Endothelial cell of umbilical vein (primary cell): ENCODE measurements around the gene WDR27. TPM values are rescaled to one million over a fixed set of nuclear protein-coding genes. Genes with fewer than 3 reads are reported as not detected.

ENCODE experiments used
- BruUV-seq: library from RNA; stranded (reverse); fragments of 400-500 nt; replicated peaks from 2 replicates; lab custom pipeline; 2021; lab: Mats Ljungman, UMichigan
- CTCF ChIA-PET: fragments of 300-600, 350-600 bp; sonication (Branson Sonifier 250); formaldehyde crosslinking; loops from one replicate; lab custom pipeline; 2021; ENCODE audit warnings: antibody characterized with exemption, inconsistent platforms; lab: Charles Lee
- POLR2A ChIA-PET: fragments of 300-600, 350-600 bp; sonication (Branson Sonifier 250); formaldehyde crosslinking; loops from one replicate; lab custom pipeline; 2021; ENCODE audit warnings: antibody characterized with exemption, inconsistent platforms; lab: Charles Lee
- DNase-seq: peaks from one replicate; pipeline ENCODE4 v3.0.0-alpha.2; 2011; ENCODE audit warnings: low read depth, low spot score
- FAIRE-seq: peaks from 2 replicates; lab custom pipeline; 2011; peaks lifted over from hg19 to GRCh38; lab: Jason Lieb, UNC
- H2AFZ ChIP-seq: 2 replicates; pipeline ENCODE4 v1.6.0; 2012; ENCODE audit warnings: low read depth, low read length, control low read depth, inconsistent platforms
- H3K27ac ChIP-seq: 2 replicates; pipeline ENCODE4 v1.5.1; 2011; ENCODE audit warnings: low read depth, mild to moderate bottlenecking, control low read depth, low read length, moderate library complexity; ENCODE audit not compliant: insufficient read depth
- H3K27me3 ChIP-seq, 2 experiments: 2 replicates each; pipeline versions ENCODE4 v1.6.0 to v1.6.1; 2011; ENCODE audit warnings: low read length in 2 of 2, mixed read lengths in 1 of 2; ENCODE audit not compliant: control insufficient read depth in 2 of 2, insufficient read depth in 2 of 2
- H3K36me3 ChIP-seq, 2 experiments: 2 replicates in 1 of 2; 3 replicates in 1 of 2; pipeline ENCODE4 v1.5.1; 2011; ENCODE audit warnings: low read length in 2 of 2, mild to moderate bottlenecking in 1 of 2, moderate library complexity in 1 of 2; ENCODE audit not compliant: control insufficient read depth in 2 of 2, insufficient read depth in 2 of 2; ENCODE audit errors: extremely low read depth in 1 of 2
- H3K4me1 ChIP-seq: 3 replicates; pipeline ENCODE4 v1.5.1; 2011; ENCODE audit warnings: mild to moderate bottlenecking, low read length; ENCODE audit not compliant: control insufficient read depth, insufficient read depth; ENCODE audit errors: extremely low read depth
- H3K4me2 ChIP-seq: 2 replicates; pipeline ENCODE4 v1.6.1; 2011; ENCODE audit warnings: low read length, control low read depth, mixed read lengths; ENCODE audit not compliant: insufficient read depth
- H3K4me3 ChIP-seq, 3 experiments: fragments of 200-600 bp in 1 of 3; sonication (generic), shearing (Covaris generic) in 1 of 3; replicated peaks in 1 of 3; 2 replicates each; pipeline ENCODE4 v1.5.1; 2011 to 2016; ENCODE audit warnings: control low read depth in 3 of 3, low read length in 3 of 3, mild to moderate bottlenecking in 2 of 3, inconsistent platforms in 1 of 3, low read depth in 1 of 3, moderate library complexity in 1 of 3; ENCODE audit not compliant: insufficient read depth in 1 of 3
- H3K79me2 ChIP-seq: 2 replicates; pipeline ENCODE4 v1.6.0; 2012; ENCODE audit warnings: low read length, inconsistent platforms; ENCODE audit not compliant: control insufficient read depth, insufficient read depth
- H3K9ac ChIP-seq: replicated peaks from 2 replicates; pipeline ENCODE3; 2011; ENCODE audit warnings: low read length, control low read depth; ENCODE audit not compliant: insufficient read depth; ENCODE audit errors: extremely low read depth
- H3K9me1 ChIP-seq: replicated peaks from 3 replicates; pipeline ENCODE4 v1.6.0; 2011; ENCODE audit warnings: mild to moderate bottlenecking, low read length; ENCODE audit not compliant: control insufficient read depth, insufficient read depth; ENCODE audit errors: extremely low read depth
- H3K9me3 ChIP-seq: replicated peaks from 2 replicates; pipeline ENCODE4 v1.5.1; 2012; ENCODE audit warnings: low read length, inconsistent platforms; ENCODE audit not compliant: control insufficient read depth, insufficient read depth
- H4K20me1 ChIP-seq: replicated peaks from 2 replicates; pipeline ENCODE3; 2011; ENCODE audit warnings: mild to moderate bottlenecking, low read length; ENCODE audit not compliant: control insufficient read depth, insufficient read depth; ENCODE audit errors: extremely low read depth
- EZH2 ChIP-seq: IDR thresholded peaks from 2 replicates; pipeline ENCODE4 v1.6.1; 2012; ENCODE audit warnings: borderline replicate concordance, low read depth, mild to moderate bottlenecking, moderate library complexity, low read length, inconsistent platforms; ENCODE audit not compliant: severe bottlenecking
- FOS ChIP-seq: IDR thresholded peaks from 2 replicates; pipeline ENCODE4 v1.6.1; 2011; ENCODE audit warnings: mild to moderate bottlenecking, low read length, moderate library complexity, borderline replicate concordance; ENCODE audit not compliant: insufficient read depth
- GATA2 ChIP-seq: IDR thresholded peaks from 2 replicates; pipeline ENCODE4 v1.7.0; 2011; ENCODE audit warnings: low read depth, mild to moderate bottlenecking, moderate library complexity, mixed read lengths, low read length; ENCODE audit not compliant: insufficient read length, insufficient read depth
- JUN ChIP-seq: IDR thresholded peaks from 2 replicates; pipeline ENCODE4 v1.6.1; 2011; ENCODE audit warnings: borderline replicate concordance, low read depth; ENCODE audit not compliant: insufficient read length, insufficient read depth
- MYC ChIP-seq: IDR thresholded peaks from one replicate; pipeline ENCODE4 v1.6.1; 2011; ENCODE audit warnings: mild to moderate bottlenecking, low read depth, low read length
- POLR2A ChIP-seq: IDR thresholded peaks from 2 replicates; pipeline ENCODE4 v1.6.1; 2012; ENCODE audit warnings: low read depth, mild to moderate bottlenecking, control low read depth, low read length
- POLR2AphosphoS5 ChIP-seq: IDR thresholded peaks from 2 replicates; pipeline ENCODE4 v1.6.1; 2012; ENCODE audit warnings: low read depth, mild to moderate bottlenecking, control low read depth, low read length, moderate library complexity; ENCODE audit not compliant: insufficient read depth
- dilution Hi-C: fragments of 300-500 bp; cut with MboI; formaldehyde crosslinking; loops from one replicate; pipeline ENCODE4 v1.15.0; 2019; ENCODE audit warnings: low sequenced_read_pairs; ENCODE audit not compliant: extremely low pct_ligation_motif_present
- intact Hi-C: fragments of 100-400 bp; cut with micrococcal nuclease; formaldehyde crosslinking; loops from one replicate; pipeline ENCODE4 v1.10.0; 2022
- polyA plus RNA-seq, 4 experiments: library from polyadenylated mRNA; depleted of rRNA in 3 of 4; stranded (reverse) in 3 of 4; unstranded in 1 of 4; fragments of >200 nt; gene quantifications; 2 replicates each; pipeline versions ENCODE4 v1.2.1 to v1.2.3, GENCODE V29; 2011 to 2012; ENCODE audit warnings: missing spikeins in 1 of 4
- total RNA-seq: library from RNA; stranded (reverse); gene quantifications from 2 replicates; pipeline ENCODE4 v1.2.3, GENCODE V29; 2021
- TF ChIP-seq, protein P1 (sequence below), 2 donors: IDR thresholded peaks; 1 replicate in 1 of 2; 2 replicates in 1 of 2; pipeline ENCODE4 v1.5.1; 2011; ENCODE audit warnings: low read length in 2 of 2, mild to moderate bottlenecking in 2 of 2, moderate library complexity in 2 of 2, control low read depth in 1 of 2, inconsistent platforms in 1 of 2, low read depth in 1 of 2; ENCODE audit not compliant: insufficient read depth in 1 of 2; ENCODE audit errors: extremely low read depth in 1 of 2
- TF ChIP-seq, protein P2 (sequence below): IDR thresholded peaks from 2 replicates; pipeline ENCODE4 v1.6.1; 2011; ENCODE audit not compliant: insufficient read depth, insufficient read length

Gene WDR27
- total and polyA plus RNA-seq, 2 donors (not counting 3 experiments of a cell fraction or from before 2014, with no cell fraction given) = 60.1 to 69.7 TPM

GRCh38 chr6:169583886-169584541 lies 117.8 kb downstream of the WDR27 start:
- Histone ChIP-seq H4K20me1 (no peaks in the 10 kb centered on the region), H2AFZ (no peak overlapping the region), H3K27me3 (no peaks in the 10 kb centered on the region), H3K9me3 (no peaks in the 10 kb centered on the region), H3K27ac (no peak overlapping the region), H3K36me3 (no peaks in the 10 kb centered on the region), H3K9ac (no peak overlapping the region), H3K4me2 (no peak overlapping the region), H3K9me1 (no peaks in the 10 kb centered on the region), H3K79me2 (no peaks in the 10 kb centered on the region), H3K4me3 (no peak overlapping the region), H3K4me1 (peaks cover 2% of the 10 kb centered on the region)
- intact Hi-C loops (no loop called here), dilution Hi-C loops (no loop called here)
- no TSS peak for BruUV-seq
- FAIRE-seq = no peak
- CTCF ChIA-PET = interaction anchor here (0.8 to 1.1 kb wide), 3 partner anchors 9 to 12 kb away, joined by 3 to 5 read pairs (median 4); no protein-coding TSS in a partner anchor
- DNase-seq = no peak
- TF ChIP-seq, protein P1, sequence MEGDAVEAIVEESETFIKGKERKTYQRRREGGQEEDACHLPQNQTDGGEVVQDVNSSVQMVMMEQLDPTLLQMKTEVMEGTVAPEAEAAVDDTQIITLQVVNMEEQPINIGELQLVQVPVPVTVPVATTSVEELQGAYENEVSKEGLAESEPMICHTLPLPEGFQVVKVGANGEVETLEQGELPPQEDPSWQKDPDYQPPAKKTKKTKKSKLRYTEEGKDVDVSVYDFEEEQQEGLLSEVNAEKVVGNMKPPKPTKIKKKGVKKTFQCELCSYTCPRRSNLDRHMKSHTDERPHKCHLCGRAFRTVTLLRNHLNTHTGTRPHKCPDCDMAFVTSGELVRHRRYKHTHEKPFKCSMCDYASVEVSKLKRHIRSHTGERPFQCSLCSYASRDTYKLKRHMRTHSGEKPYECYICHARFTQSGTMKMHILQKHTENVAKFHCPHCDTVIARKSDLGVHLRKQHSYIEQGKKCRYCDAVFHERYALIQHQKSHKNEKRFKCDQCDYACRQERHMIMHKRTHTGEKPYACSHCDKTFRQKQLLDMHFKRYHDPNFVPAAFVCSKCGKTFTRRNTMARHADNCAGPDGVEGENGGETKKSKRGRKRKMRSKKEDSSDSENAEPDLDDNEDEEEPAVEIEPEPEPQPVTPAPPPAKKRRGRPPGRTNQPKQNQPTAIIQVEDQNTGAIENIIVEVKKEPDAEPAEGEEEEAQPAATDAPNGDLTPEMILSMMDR (IDR thresholded peaks at IDR 0.05; ENCODE audit: extremely low read depth in 1 of 2, insufficient read depth in 1 of 2, low read depth in 1 of 2, low read length in 2 of 2) = no peak
- TF ChIP-seq GATA2 (no peak), POLR2AphosphoS5 (no peak), FOS (no peak), MYC (no peak), POLR2A (no peak), JUN (no peak), EZH2 (no peak)
- TF ChIP-seq, protein P2, sequence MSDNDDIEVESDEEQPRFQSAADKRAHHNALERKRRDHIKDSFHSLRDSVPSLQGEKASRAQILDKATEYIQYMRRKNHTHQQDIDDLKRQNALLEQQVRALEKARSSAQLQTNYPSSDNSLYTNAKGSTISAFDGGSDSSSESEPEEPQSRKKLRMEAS = no peak
- POLR2A ChIA-PET = no interaction called here
